NCI-H446 treated with DMSO at 0.1 percent for 48 hours (cell line): ENCODE measurements around the gene PLCB1.
"Not testable (repeated sequence)": the region's sequence is repeated elsewhere in the genome, so short reads cannot be mapped to it uniquely, and the experiment has no call there.

Experiments used
- DNase-seq: peaks from one replicate; lab custom pipeline; 2025; lab: John Stamatoyannopoulos, UW

The PLCB1 gene

GRCh38 chr20:8602389-8603116 is 470.5 kb downstream of the PLCB1 start:
- no peak for DNase-seq

GRCh38 chr20:8608470-8608869 is 476.4 kb downstream of the PLCB1 start:
- DNase-seq, result no peak

GRCh38 chr20:8616792-8617191 is 484.7 kb downstream of the PLCB1 start:
- DNase-seq, result peak; percentile 34

- no peak for DNase-seq
These were observed 488.9 kb downstream of the PLCB1 start for GRCh38 chr20:8621001-8621400.

- no peak for DNase-seq
These were observed 492.0 kb downstream of the PLCB1 start for GRCh38 chr20:8624046-8624445.

GRCh38 chr20:8624616-8625015 is 492.6 kb downstream of the PLCB1 start:
- DNase-seq, result no peak

- DNase-seq, result no peak
These were observed 495.4 kb downstream of the PLCB1 start for GRCh38 chr20:8627340-8628004.

GRCh38 chr20:8631271-8631670 is 499.2 kb downstream of the PLCB1 start:
- DNase-seq, result no peak

GRCh38 chr20:8633366-8633765 is 501.3 kb downstream of the PLCB1 start:
- no peak for DNase-seq

- no peak for DNase-seq
These were observed 503.0 kb downstream of the PLCB1 start for GRCh38 chr20:8635048-8635572.

GRCh38 chr20:8635837-8636236 is 503.8 kb downstream of the PLCB1 start:
- no peak for DNase-seq

- no peak for DNase-seq
These were observed 507.2 kb downstream of the PLCB1 start for GRCh38 chr20:8639112-8639778.

- no peak for DNase-seq
These were observed 508.4 kb downstream of the PLCB1 start for GRCh38 chr20:8640461-8640860.

- no peak for DNase-seq
These were observed 510.2 kb downstream of the PLCB1 start for GRCh38 chr20:8642247-8642646.

- DNase-seq, result not testable (repeated sequence)
These were observed 512.4 kb downstream of the PLCB1 start for GRCh38 chr20:8644468-8644867.

GRCh38 chr20:8645326-8645725 is 513.3 kb downstream of the PLCB1 start:
- no peak for DNase-seq

GRCh38 chr20:8646033-8646441 is 514.0 kb downstream of the PLCB1 start:
- DNase-seq, result peak; percentile 57

- DNase-seq, result no peak
These were observed 514.6 kb downstream of the PLCB1 start for GRCh38 chr20:8646716-8647115.

- DNase-seq, result no peak
These were observed 515.9 kb downstream of the PLCB1 start for GRCh38 chr20:8647961-8648441.

- DNase-seq, result no peak
These were observed 516.4 kb downstream of the PLCB1 start for GRCh38 chr20:8648466-8648865.

GRCh38 chr20:8652396-8652795 is 520.3 kb downstream of the PLCB1 start:
- DNase-seq, result no peak

GRCh38 chr20:8654486-8654885 is 522.4 kb downstream of the PLCB1 start:
- DNase-seq, result no peak

- DNase-seq, result no peak
These were observed 524.3 kb downstream of the PLCB1 start for GRCh38 chr20:8656335-8656734.
